Effector memory CD8-positive, alpha-beta T cell (primary cell): Measurements from ENCODE around the gene CDK6.
"Not testable (repeated sequence)": the region's sequence is repeated elsewhere in the genome, so short reads cannot be mapped to it uniquely, and the experiment has no call there.

Experiments used
- ATAC-seq: fragments of 150-1000 bp; cut with Tn5 transposase; replicated peaks from 2 replicates; pipeline ENCODE4 v1.10.0; 2021; ENCODE audit warnings: mild to moderate bottlenecking, moderate library complexity
- DNase-seq, 3 experiments: peaks; one replicate each; pipeline ENCODE4 v3.0.0; 2021
- H3K27ac Mint-ChIP-seq, 2 donors: one replicate each; pipeline ENCODE4 v1.8.0; 2022; ENCODE audit warnings: mild to moderate bottlenecking in 2 of 2, mixed read lengths in 2 of 2, moderate library complexity in 2 of 2
- H3K27me3 Mint-ChIP-seq, 2 donors: one replicate each; pipeline ENCODE4 v1.8.0; 2022; ENCODE audit warnings: mixed read lengths in 2 of 2
- H3K36me3 Mint-ChIP-seq: one replicate; pipeline ENCODE4 v1.8.0; 2022; ENCODE audit warnings: mild to moderate bottlenecking, moderate library complexity, mixed read lengths; ENCODE audit not compliant: insufficient read depth
- H3K4me1 Mint-ChIP-seq, 2 donors: one replicate each; pipeline ENCODE4 v1.8.0; 2022; ENCODE audit warnings: low read depth in 2 of 2, mixed read lengths in 2 of 2
- H3K4me3 Mint-ChIP-seq, 2 donors: one replicate each; pipeline ENCODE4 v1.8.0; 2022; ENCODE audit warnings: mild to moderate bottlenecking in 2 of 2, mixed read lengths in 2 of 2, moderate library complexity in 2 of 2
- H3K9me3 Mint-ChIP-seq, 2 donors: one replicate each; pipeline ENCODE4 v1.8.0; 2022; ENCODE audit warnings: mixed read lengths in 2 of 2
- total RNA-seq, 9 experiments: gene quantifications; one replicate each; lab custom pipeline; 2026; lab: John Stamatoyannopoulos, UW

Gene CDK6
- 77.8 to 896 (median 244) reads per million in 9 experiments for total RNA-seq

- Mint-ChIP-seq H3K4me3 (peak within 1 kb of the TSS; percentile 87 to 100), H3K36me3 (peaks cover 27% of the 10 kb centered on the region)
Observed at GRCh38 chr7:92836489-92836999, at the start of gene CDK6. Gene CDK6, minus strand, starts transcription at chr7:92836573. Its CDS starts 3,250 bp downstream, at chr7:92833323.

GRCh38 chr7:92886039-92886438 is 49.7 kb upstream of the CDK6 start:
- H3K27me3 Mint-ChIP-seq, result peaks cover 0 to 15% of the 10 kb centered on the region in 2 donors
- H3K36me3 Mint-ChIP-seq, DNase-seq, H3K4me1 Mint-ChIP-seq, H3K27ac Mint-ChIP-seq, H3K9me3 Mint-ChIP-seq, ATAC-seq, H3K4me3 Mint-ChIP-seq: not testable (repeated sequence)

More at GRCh38 chr7:92836489-92836999, at the start of gene CDK6:
- peak; percentile 49 for ATAC-seq
- peak; percentile 56 to 62 (median 60) for DNase-seq
- Mint-ChIP-seq H3K9me3 (no peaks in the 10 kb centered on the region), H3K27me3 (no peaks in the 10 kb centered on the region), H3K27ac (peak within 1 kb of the TSS; percentile 80 to 97), H3K4me1 (peaks cover 22 to 36% of the 10 kb centered on the region in 2 donors)

GRCh38 chr7:92884218-92884617 is 47.8 kb upstream of the CDK6 start:
- H3K36me3 Mint-ChIP-seq, result no peaks in the 10 kb centered on the region
- H3K27ac Mint-ChIP-seq, result no peak overlapping the region
- H3K27me3 Mint-ChIP-seq, result peaks cover 0 to 15% of the 10 kb centered on the region in 2 donors
- H3K9me3 Mint-ChIP-seq, result peaks cover 0 to 10% of the 10 kb centered on the region in 2 donors
- no peak overlapping the region for H3K4me3 Mint-ChIP-seq
- DNase-seq (no peak), ATAC-seq (no peak)
- peaks cover 8 to 9% of the 10 kb centered on the region in 2 donors for H3K4me1 Mint-ChIP-seq

- ATAC-seq, result no peak
- H3K27me3 Mint-ChIP-seq, result peaks cover 0 to 5% of the 10 kb centered on the region in 2 donors
- DNase-seq, result no peak
- no peaks in the 10 kb centered on the region for H3K36me3 Mint-ChIP-seq
- no peak overlapping the region for H3K27ac Mint-ChIP-seq
- peaks cover 8 to 9% of the 10 kb centered on the region in 2 donors for H3K4me1 Mint-ChIP-seq
- H3K4me3 Mint-ChIP-seq, result no peak overlapping the region
- H3K9me3 Mint-ChIP-seq, result peaks cover 0 to 3% of the 10 kb centered on the region in 2 donors
Observed at GRCh38 chr7:92882760-92883159, 46.4 kb upstream of the CDK6 start.

GRCh38 chr7:92881091-92881485 is 44.7 kb upstream of the CDK6 start:
- no peaks in the 10 kb centered on the region for H3K36me3 Mint-ChIP-seq
- no peaks in the 10 kb centered on the region for H3K9me3 Mint-ChIP-seq
- no peak overlapping the region for H3K4me3 Mint-ChIP-seq
- DNase-seq (no peak), ATAC-seq (peak; percentile 27)
- peak overlapping the region in 1 of 2 donors; percentile 61 for H3K27ac Mint-ChIP-seq
- no peaks in the 10 kb centered on the region for H3K27me3 Mint-ChIP-seq
- H3K4me1 Mint-ChIP-seq, result peaks cover 8 to 9% of the 10 kb centered on the region in 2 donors

GRCh38 chr7:92880212-92881090 is 44.1 kb upstream of the CDK6 start:
- H3K4me1 Mint-ChIP-seq, result peaks cover 8 to 9% of the 10 kb centered on the region in 2 donors
- no peaks in the 10 kb centered on the region for H3K9me3 Mint-ChIP-seq
- no peak overlapping the region for H3K4me3 Mint-ChIP-seq
- no peaks in the 10 kb centered on the region for H3K27me3 Mint-ChIP-seq
- DNase-seq, result no peak
- peak overlapping the region in 1 of 2 donors; percentile 61 for H3K27ac Mint-ChIP-seq
- no peaks in the 10 kb centered on the region for H3K36me3 Mint-ChIP-seq
- ATAC-seq, result peak; percentile 31

GRCh38 chr7:92877367-92877766 is 41.0 kb upstream of the CDK6 start:
- ATAC-seq (no peak), DNase-seq (no peak)
- Mint-ChIP-seq H3K4me1 (peaks cover 8 to 9% of the 10 kb centered on the region in 2 donors), H3K9me3 (no peaks in the 10 kb centered on the region), H3K36me3 (no peaks in the 10 kb centered on the region), H3K27ac (no peak overlapping the region), H3K4me3 (no peak overlapping the region), H3K27me3 (no peaks in the 10 kb centered on the region)

GRCh38 chr7:92876836-92877235 is 40.5 kb upstream of the CDK6 start:
- Mint-ChIP-seq H3K27ac (no peak overlapping the region), H3K9me3 (no peaks in the 10 kb centered on the region), H3K36me3 (no peaks in the 10 kb centered on the region), H3K4me1 (peaks cover 8 to 9% of the 10 kb centered on the region in 2 donors), H3K27me3 (no peaks in the 10 kb centered on the region), H3K4me3 (no peak overlapping the region)
- ATAC-seq (no peak), DNase-seq (no peak)

- Mint-ChIP-seq H3K27me3 (no peaks in the 10 kb centered on the region), H3K36me3 (no peaks in the 10 kb centered on the region), H3K27ac (no peak overlapping the region), H3K9me3 (no peaks in the 10 kb centered on the region), H3K4me1 (peaks cover 0 to 2% of the 10 kb centered on the region in 2 donors), H3K4me3 (no peak overlapping the region)
- no peak for DNase-seq
- no peak for ATAC-seq
Observed at GRCh38 chr7:92875719-92876118, 39.3 kb upstream of the CDK6 start.

GRCh38 chr7:92875173-92875572 is 38.8 kb upstream of the CDK6 start:
- Mint-ChIP-seq H3K9me3 (peaks cover 0 to 1% of the 10 kb centered on the region in 2 donors), H3K4me1 (no peaks in the 10 kb centered on the region), H3K4me3 (no peak overlapping the region), H3K27me3 (no peaks in the 10 kb centered on the region), H3K36me3 (no peaks in the 10 kb centered on the region), H3K27ac (no peak overlapping the region)
- DNase-seq (no peak), ATAC-seq (no peak)

GRCh38 chr7:92874567-92874966 is 38.2 kb upstream of the CDK6 start:
- ATAC-seq (no peak), DNase-seq (no peak)
- Mint-ChIP-seq H3K36me3 (no peaks in the 10 kb centered on the region), H3K4me1 (no peaks in the 10 kb centered on the region), H3K4me3 (no peak overlapping the region), H3K27me3 (no peaks in the 10 kb centered on the region), H3K27ac (no peak overlapping the region), H3K9me3 (peaks cover 0 to 1% of the 10 kb centered on the region in 2 donors)

- DNase-seq (no peak), ATAC-seq (no peak)
- Mint-ChIP-seq H3K27ac (no peak overlapping the region), H3K27me3 (no peaks in the 10 kb centered on the region), H3K36me3 (no peaks in the 10 kb centered on the region), H3K4me3 (no peak overlapping the region), H3K4me1 (no peaks in the 10 kb centered on the region), H3K9me3 (peaks cover 0 to 1% of the 10 kb centered on the region in 2 donors)
Observed at GRCh38 chr7:92873776-92874175, 37.4 kb upstream of the CDK6 start.

GRCh38 chr7:92872701-92873100 is 36.3 kb upstream of the CDK6 start:
- H3K4me1 Mint-ChIP-seq, result no peaks in the 10 kb centered on the region
- no peak overlapping the region for H3K27ac Mint-ChIP-seq
- no peak for ATAC-seq
- peaks cover 0 to 1% of the 10 kb centered on the region in 2 donors for H3K9me3 Mint-ChIP-seq
- DNase-seq, result no peak
- peaks cover 0 to 7% of the 10 kb centered on the region in 2 donors for H3K27me3 Mint-ChIP-seq
- H3K36me3 Mint-ChIP-seq, result no peaks in the 10 kb centered on the region
- no peak overlapping the region for H3K4me3 Mint-ChIP-seq
